BE2C (cell line): ENCODE measurements around the gene EID2.

Experiments
- DNase-seq: peaks from one replicate; pipeline ENCODE4 v3.0.0-alpha.2; 2020
- H3K27me3 ChIP-seq: fragments of 250-450 bp; sonication (Bioruptor Pico); 2 replicates; pipeline ENCODE4 v1.5.1; 2020; ENCODE audit warnings: mild to moderate bottlenecking
- H3K36me3 ChIP-seq: fragments of 250-450 bp; sonication (Bioruptor Pico); 2 replicates; pipeline ENCODE4 v1.5.1; 2020; ENCODE audit warnings: mild to moderate bottlenecking
- H3K4me1 ChIP-seq: fragments of 250-450 bp; sonication (Bioruptor Pico); 2 replicates; pipeline ENCODE4 v1.5.1; 2020
- H3K4me3 ChIP-seq: 2 replicates; pipeline ENCODE4 v1.5.1; 2011; ENCODE audit warnings: low read depth, low read length
- H3K9me3 ChIP-seq: fragments of 250-450 bp; sonication (Bioruptor Pico); 2 replicates; pipeline ENCODE4 v1.5.1; 2020
- TF ChIP-seq, protein P1 (sequence below): IDR thresholded peaks from 2 replicates; pipeline ENCODE4 v1.5.1; 2012; ENCODE audit warnings: mild to moderate bottlenecking, low read depth, low read length

EID2 gene

DNA sequence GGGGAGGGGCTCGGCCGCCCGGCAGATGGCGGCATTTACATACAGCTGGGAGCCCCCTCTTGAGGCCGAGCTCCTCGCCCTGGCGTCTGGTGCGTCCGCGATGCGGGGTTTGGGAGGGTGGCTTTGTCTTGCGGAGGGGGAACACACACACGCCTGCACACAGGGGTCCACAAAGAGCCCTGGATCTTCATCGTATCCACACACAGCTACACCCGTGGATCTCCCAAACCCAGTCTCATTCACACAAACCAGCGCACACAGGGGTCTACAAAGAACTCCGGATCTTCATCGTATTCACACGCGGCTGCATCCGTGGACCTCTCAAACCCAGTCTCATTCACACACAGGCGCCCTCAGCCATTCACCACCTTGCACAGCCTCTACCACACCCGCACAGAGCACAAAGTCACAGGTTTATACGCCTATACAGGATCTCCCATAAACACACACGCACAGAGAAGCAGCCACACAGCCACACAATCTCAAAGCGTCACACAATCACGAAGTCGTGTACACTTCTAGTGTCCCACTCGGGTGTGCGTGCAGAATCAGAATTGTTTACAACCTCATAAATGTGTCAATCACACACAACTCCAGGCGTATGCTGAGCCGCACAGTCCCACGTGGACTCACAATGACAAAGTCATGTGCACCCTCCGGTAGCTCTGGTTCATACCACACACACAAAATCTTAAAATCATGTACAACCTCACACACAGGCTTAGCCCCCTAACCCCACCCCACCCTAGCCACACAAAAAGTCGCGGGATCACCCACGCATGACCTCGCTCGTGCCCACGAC is 41.8 kb downstream of the EID2 start:
- peak overlapping the region; percentile 76 for H3K4me3 ChIP-seq
- DNase-seq = peak; percentile 93
- TF ChIP-seq, protein P1, sequence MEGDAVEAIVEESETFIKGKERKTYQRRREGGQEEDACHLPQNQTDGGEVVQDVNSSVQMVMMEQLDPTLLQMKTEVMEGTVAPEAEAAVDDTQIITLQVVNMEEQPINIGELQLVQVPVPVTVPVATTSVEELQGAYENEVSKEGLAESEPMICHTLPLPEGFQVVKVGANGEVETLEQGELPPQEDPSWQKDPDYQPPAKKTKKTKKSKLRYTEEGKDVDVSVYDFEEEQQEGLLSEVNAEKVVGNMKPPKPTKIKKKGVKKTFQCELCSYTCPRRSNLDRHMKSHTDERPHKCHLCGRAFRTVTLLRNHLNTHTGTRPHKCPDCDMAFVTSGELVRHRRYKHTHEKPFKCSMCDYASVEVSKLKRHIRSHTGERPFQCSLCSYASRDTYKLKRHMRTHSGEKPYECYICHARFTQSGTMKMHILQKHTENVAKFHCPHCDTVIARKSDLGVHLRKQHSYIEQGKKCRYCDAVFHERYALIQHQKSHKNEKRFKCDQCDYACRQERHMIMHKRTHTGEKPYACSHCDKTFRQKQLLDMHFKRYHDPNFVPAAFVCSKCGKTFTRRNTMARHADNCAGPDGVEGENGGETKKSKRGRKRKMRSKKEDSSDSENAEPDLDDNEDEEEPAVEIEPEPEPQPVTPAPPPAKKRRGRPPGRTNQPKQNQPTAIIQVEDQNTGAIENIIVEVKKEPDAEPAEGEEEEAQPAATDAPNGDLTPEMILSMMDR = peak; percentile 46
- H3K4me1 ChIP-seq = 0 out of 2 replicates have a peak, but pooled peaks cover 5% of the 10 kb centered on the region
- peaks cover 8% of the 10 kb centered on the region for H3K36me3 ChIP-seq
- H3K27me3 ChIP-seq = no peaks in the 10 kb centered on the region
- H3K9me3 ChIP-seq = no peaks in the 10 kb centered on the region

- Histone ChIP-seq H3K4me3 (peak overlapping the region; percentile 76), H3K36me3 (peaks cover 8% of the 10 kb centered on the region), H3K9me3 (no peaks in the 10 kb centered on the region), H3K27me3 (no peaks in the 10 kb centered on the region), H3K4me1 (0 out of 2 replicates have a peak, but pooled peaks cover 5% of the 10 kb centered on the region)
- TF ChIP-seq, protein P1 = no peak
- no peak for DNase-seq
Measured at GRCh38 chr19:39497701-39497995, 42.3 kb downstream of the EID2 start.

DNA sequence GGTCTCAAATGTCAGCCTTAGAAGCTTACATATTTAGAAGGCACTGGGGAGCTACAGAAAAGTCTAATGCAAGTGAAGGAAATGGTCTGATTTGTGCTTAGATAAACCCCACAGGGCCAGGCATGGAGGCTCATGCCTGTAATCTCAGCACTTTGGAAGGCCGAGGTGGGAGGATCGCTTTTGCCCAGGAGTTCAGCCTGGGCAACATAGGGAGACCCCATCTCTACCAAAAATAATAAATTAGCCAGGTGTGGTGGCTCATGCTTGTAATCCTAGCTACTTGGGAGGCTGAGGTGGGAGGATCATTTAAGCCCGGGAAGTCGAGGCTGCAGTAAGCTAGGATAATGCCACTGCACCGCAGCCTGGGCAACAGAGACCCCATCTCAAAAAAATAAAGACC is 43.9 kb downstream of the EID2 start:
- Histone ChIP-seq H3K4me3 (no peak overlapping the region), H3K4me1 (0 out of 2 replicates have a peak, but pooled peaks cover 5% of the 10 kb centered on the region), H3K36me3 (peaks cover 9% of the 10 kb centered on the region), H3K9me3 (no peaks in the 10 kb centered on the region), H3K27me3 (no peaks in the 10 kb centered on the region)
- no peak for DNase-seq
- TF ChIP-seq, protein P1 = no peak

- 0 out of 2 replicates have a peak, but pooled peaks cover 5% of the 10 kb centered on the region for H3K4me1 ChIP-seq
- peaks cover 19% of the 10 kb centered on the region for H3K36me3 ChIP-seq
- no peaks in the 10 kb centered on the region for H3K27me3 ChIP-seq
- no peaks in the 10 kb centered on the region for H3K9me3 ChIP-seq
- no peak overlapping the region for H3K4me3 ChIP-seq
- TF ChIP-seq, protein P1 = no peak
- DNase-seq = no peak
Measured at GRCh38 chr19:39494661-39495060, 45.3 kb downstream of the EID2 start.

- TF ChIP-seq, protein P1 = no peak
- Histone ChIP-seq H3K9me3 (no peaks in the 10 kb centered on the region), H3K27me3 (no peaks in the 10 kb centered on the region), H3K4me3 (no peak overlapping the region), H3K4me1 (0 out of 2 replicates have a peak, but pooled peaks cover 5% of the 10 kb centered on the region), H3K36me3 (peaks cover 37% of the 10 kb centered on the region)
- no peak for DNase-seq
Measured at GRCh38 chr19:39492788-39493187, 47.2 kb downstream of the EID2 start.

DNA sequence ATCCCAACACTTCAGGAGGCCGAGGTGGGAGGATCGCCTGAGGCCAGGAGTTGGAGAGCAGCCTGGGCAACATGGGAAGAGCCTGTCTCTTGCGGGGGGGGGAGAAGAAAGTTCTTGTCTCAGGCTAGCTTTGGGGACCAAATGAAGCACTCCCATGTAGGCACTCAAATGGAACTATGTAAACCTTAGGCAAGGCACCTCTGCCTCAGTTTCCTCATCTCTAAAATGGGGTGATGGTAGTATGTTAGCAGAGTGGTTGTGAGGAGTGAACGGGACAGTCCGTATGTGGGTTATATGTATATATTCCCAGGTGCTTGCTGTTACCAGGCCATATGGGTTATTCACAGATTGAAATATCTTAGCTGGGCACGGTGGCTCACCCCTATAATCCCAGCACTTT is 47.7 kb downstream of the EID2 start:
- DNase-seq = no peak
- TF ChIP-seq, protein P1 = no peak
- Histone ChIP-seq H3K27me3 (no peaks in the 10 kb centered on the region), H3K4me1 (0 out of 2 replicates have a peak, but pooled peaks cover under 1% of the 10 kb centered on the region), H3K9me3 (no peaks in the 10 kb centered on the region), H3K4me3 (no peak overlapping the region), H3K36me3 (peaks cover 43% of the 10 kb centered on the region)
